Measurements from ENCODE around the gene TMEM217. TPM values are rescaled to one million over a fixed set of nuclear protein-coding genes. Genes with fewer than 3 reads are reported as not detected.

TMEM217 gene
- polyA plus RNA-seq, 1 donor from 2014 or later: 0.32 TPM

GRCh38 chr6:37277001-37277409 is 19.1 kb upstream of the TMEM217 start:
- Histone ChIP-seq H3K9ac (ENCODE audit: low read length) (no peak overlapping the region), H3K36me3 (ENCODE audit: insufficient read depth, low read length) (no peaks in the 10 kb centered on the region), H3K79me2 (replicated peaks; ENCODE audit: insufficient read depth, low read length) (no peaks in the 10 kb centered on the region), H2AFZ (ENCODE audit: low read depth, low read length) (no peak overlapping the region), H3F3A (ENCODE audit: insufficient read depth, low read length, poor library complexity, severe bottlenecking) (no peaks in the 10 kb centered on the region), H3K27ac (ENCODE audit: low read length) (no peak overlapping the region), H3K4me2 (ENCODE audit: low read length) (no peak overlapping the region), H3K27me3 (ENCODE audit: insufficient read depth, low read depth, low read length) (no peaks in the 10 kb centered on the region), H3K9me3 (ENCODE audit: low read length) (no peaks in the 10 kb centered on the region), H3K9me2 (ENCODE audit: insufficient read depth, low read length) (no peaks in the 10 kb centered on the region), H4K20me1 (ENCODE audit: insufficient read depth) (no peaks in the 10 kb centered on the region), H3K4me3 (ENCODE audit: low read length) (no peak overlapping the region)
- TF ChIP-seq CTCF (IDR thresholded peaks at IDR 0.05; ENCODE audit: poor library complexity, severe bottlenecking) (no peak), SMC3 (conservative IDR thresholded peaks at IDR 0.05; ENCODE audit: poor library complexity) (no peak), RAD21 (conservative IDR thresholded peaks at IDR 0.05) (no peak)

- H3K9ac ChIP-seq (ENCODE audit: low read length): no peak overlapping the region
- no peaks in the 10 kb centered on the region for H3K9me3 ChIP-seq (ENCODE audit: low read length)
- no peaks in the 10 kb centered on the region for H4K20me1 ChIP-seq (ENCODE audit: insufficient read depth)
- no peak overlapping the region for H2AFZ ChIP-seq (ENCODE audit: low read depth, low read length)
- no peaks in the 10 kb centered on the region for H3F3A ChIP-seq (ENCODE audit: insufficient read depth, low read length, poor library complexity, severe bottlenecking)
- H3K4me3 ChIP-seq (ENCODE audit: low read length): no peak overlapping the region
- no peaks in the 10 kb centered on the region for H3K9me2 ChIP-seq (ENCODE audit: insufficient read depth, low read length)
- H3K27ac ChIP-seq (ENCODE audit: low read length): no peak overlapping the region
- no peaks in the 10 kb centered on the region for H3K27me3 ChIP-seq (ENCODE audit: insufficient read depth, low read depth, low read length)
- no peaks in the 10 kb centered on the region for H3K36me3 ChIP-seq (ENCODE audit: insufficient read depth, low read length)
- H3K4me2 ChIP-seq (ENCODE audit: low read length): no peak overlapping the region
- no peaks in the 10 kb centered on the region for H3K79me2 ChIP-seq (replicated peaks; ENCODE audit: insufficient read depth, low read length)
- TF ChIP-seq TAF1 (IDR thresholded peaks at IDR 0.05; ENCODE audit: low read depth) (no peak), CTCF (IDR thresholded peaks at IDR 0.05; ENCODE audit: poor library complexity, severe bottlenecking) (no peak), POLR2AphosphoS5 (IDR thresholded peaks at IDR 0.05) (no peak)
Measured at GRCh38 chr6:37275350-37275749, 17.4 kb upstream of the TMEM217 start.

GRCh38 chr6:37273690-37274089 is 15.7 kb upstream of the TMEM217 start:
- Histone ChIP-seq H2AFZ (ENCODE audit: low read depth, low read length) (no peak overlapping the region), H3F3A (ENCODE audit: insufficient read depth, low read length, poor library complexity, severe bottlenecking) (no peaks in the 10 kb centered on the region), H3K27ac (ENCODE audit: low read length) (no peak overlapping the region), H3K36me3 (ENCODE audit: insufficient read depth, low read length) (no peaks in the 10 kb centered on the region), H3K4me2 (ENCODE audit: low read length) (no peak overlapping the region), H4K20me1 (ENCODE audit: insufficient read depth) (no peaks in the 10 kb centered on the region), H3K4me3 (ENCODE audit: low read length) (no peak overlapping the region), H3K79me2 (replicated peaks; ENCODE audit: insufficient read depth, low read length) (no peaks in the 10 kb centered on the region), H3K9me3 (ENCODE audit: low read length) (no peaks in the 10 kb centered on the region), H3K27me3 (ENCODE audit: insufficient read depth, low read depth, low read length) (no peaks in the 10 kb centered on the region), H3K9me2 (ENCODE audit: insufficient read depth, low read length) (no peaks in the 10 kb centered on the region), H3K9ac (ENCODE audit: low read length) (no peak overlapping the region)
- TF ChIP-seq CTCF (IDR thresholded peaks at IDR 0.05; ENCODE audit: poor library complexity, severe bottlenecking) (no peak), EP300 (conservative IDR thresholded peaks at IDR 0.05; ENCODE audit: poor library complexity, severe bottlenecking) (no peak), MXI1 (conservative IDR thresholded peaks at IDR 0.05; ENCODE audit: poor library complexity, severe bottlenecking) (no peak), RAD21 (conservative IDR thresholded peaks at IDR 0.05) (no peak), TAF1 (IDR thresholded peaks at IDR 0.05; ENCODE audit: low read depth) (no peak), EZH2 (IDR thresholded peaks at IDR 0.05; ENCODE audit: borderline replicate concordance, insufficient read depth, low read length, poor library complexity, severe bottlenecking) (no peak), SMC3 (conservative IDR thresholded peaks at IDR 0.05; ENCODE audit: poor library complexity) (no peak), POLR2AphosphoS5 (IDR thresholded peaks at IDR 0.05) (no peak), REST (IDR thresholded peaks at IDR 0.05; ENCODE audit: borderline replicate concordance) (no peak)

Measured in neural cell (in vitro differentiated cells).